BJ (cell line): ENCODE data around the gene IZUMO4. TPM values are rescaled to one million over a fixed set of nuclear protein-coding genes. Genes with fewer than 3 reads are reported as not detected.

Experiments used
- CTCF ChIA-PET: fragments of 350-600 bp; formaldehyde crosslinking; extraction: SDS; loops from one replicate; lab custom pipeline; 2021; ENCODE audit warnings: antibody characterized with exemption, inconsistent platforms; lab: Yijun Ruan, JAX
- POLR2A ChIA-PET: fragments of 300-600 bp; sonication (Branson Sonifier 250); formaldehyde crosslinking; extraction: SDS; loops from one replicate; lab custom pipeline; 2021; ENCODE audit warnings: antibody characterized with exemption; lab: Charles Lee
- DNase-seq: peaks from one replicate; pipeline ENCODE4 v3.0.0-alpha.2; 2011; ENCODE audit warnings: low read depth
- H3K27me3 ChIP-seq: 2 replicates; pipeline ENCODE4 v1.6.0; 2011; ENCODE audit warnings: low read length; ENCODE audit not compliant: control insufficient read depth, insufficient read depth
- H3K36me3 ChIP-seq: 2 replicates; pipeline ENCODE4 v1.5.1; 2011; ENCODE audit warnings: low read length; ENCODE audit not compliant: control insufficient read depth, insufficient read depth
- H3K4me3 ChIP-seq: 2 replicates; pipeline ENCODE4 v1.5.1; 2011; ENCODE audit warnings: low read depth, mild to moderate bottlenecking, control low read depth, low read length
- CTCF ChIP-seq: IDR thresholded peaks from 2 replicates; pipeline ENCODE4 v1.5.1; 2011; ENCODE audit warnings: low read depth, mild to moderate bottlenecking, control low read depth, inconsistent platforms, low read length, moderate library complexity; ENCODE audit not compliant: insufficient read depth
- polyA plus RNA-seq: library from polyadenylated mRNA; depleted of rRNA; stranded (reverse); fragments of >200 nt; gene quantifications from 2 replicates; pipeline ENCODE4 v1.2.3, GENCODE V29; 2011

The IZUMO4 gene
- polyA plus RNA-seq, 1 experiment = 1.3 TPM

- no peaks in the 10 kb centered on the region for H3K27me3 ChIP-seq
- POLR2A ChIA-PET = no interaction called here
- TF ChIP-seq CTCF = no peak
- H3K4me3 ChIP-seq = no peak overlapping the region
- peaks cover 38% of the 10 kb centered on the region for H3K36me3 ChIP-seq
- no peak for DNase-seq
- CTCF ChIA-PET = no interaction called here
These were observed 39.0 kb downstream of the IZUMO4 start for GRCh38 chr19:2135474-2136402.

GRCh38 chr19:2136796-2137195 lies 40.1 kb downstream of the IZUMO4 start:
- no peak for DNase-seq
- POLR2A ChIA-PET = no interaction called here
- CTCF ChIA-PET = interaction anchor here (1.6 kb wide), 1 partner anchor 39 kb away, joined by 4 read pairs; no protein-coding TSS in a partner anchor
- Histone ChIP-seq H3K4me3 (no peak overlapping the region), H3K36me3 (peaks cover 37% of the 10 kb centered on the region), H3K27me3 (no peaks in the 10 kb centered on the region)
- TF ChIP-seq CTCF = no peak

- H3K4me3 ChIP-seq = no peak overlapping the region
- no peaks in the 10 kb centered on the region for H3K27me3 ChIP-seq
- ChIA-PET CTCF (interaction anchor here (1.6 kb wide), 1 partner anchor 40 kb away, joined by 4 read pairs; no protein-coding TSS in a partner anchor), POLR2A (no interaction called here)
- H3K36me3 ChIP-seq = peaks cover 27% of the 10 kb centered on the region
- DNase-seq = no peak
- TF ChIP-seq CTCF = no peak
These were observed 41.5 kb downstream of the IZUMO4 start for GRCh38 chr19:2138061-2138728.

- no peak overlapping the region for H3K4me3 ChIP-seq
- peaks cover 27% of the 10 kb centered on the region for H3K36me3 ChIP-seq
- no peak for DNase-seq
- ChIA-PET CTCF (interaction anchor here (0.5 kb wide), 1 partner anchor 340 kb away, joined by 5 read pairs; no protein-coding TSS in a partner anchor), POLR2A (no interaction called here)
- TF ChIP-seq CTCF = no peak
- H3K27me3 ChIP-seq = no peaks in the 10 kb centered on the region
These were observed 42.8 kb downstream of the IZUMO4 start for GRCh38 chr19:2139385-2140137.
